H1 (cell line): Measurements from ENCODE around the gene ORMDL3. TPM values are rescaled to one million over a fixed set of nuclear protein-coding genes. Genes with fewer than 3 reads are reported as not detected.

Source experiments
- CEBPB ChIP-seq: IDR thresholded peaks from 2 replicates; pipeline ENCODE4 v1.6.1; 2012; ENCODE audit warnings: low read depth, low read length
- KDM1A ChIP-seq: fragments of 200-600, 300-600 bp; sonication (generic); IDR thresholded peaks from 2 replicates; pipeline ENCODE4 v1.7.1; 2016; ENCODE audit warnings: mild to moderate bottlenecking, low read length, borderline replicate concordance
- USF2 ChIP-seq: IDR thresholded peaks from 2 replicates; pipeline ENCODE4 v1.6.1; 2011; ENCODE audit warnings: low read length, improper control_type of control experiment
- polyA plus RNA-seq, 7 experiments: library from polyadenylated mRNA; depleted of rRNA in 3 of 7; stranded (reverse) in 5 of 7; unstranded in 2 of 7; fragments of >200 nt in 5 of 7; fragments of 200-250 nt in 2 of 7; gene quantifications; 1 replicate in 5 of 7; 2 replicates in 1 of 7; 4 replicates in 1 of 7; pipeline versions ENCODE4 v1.2.1 to v1.2.3, GENCODE V29; 2011 to 2013; ENCODE audit warnings: missing spikeins in 2 of 7, mixed read lengths in 2 of 7
- total RNA-seq: library from RNA; stranded (reverse); fragmentation: NEBNext Ultra II Directional; extraction: Animal tissue kit (Norgen Biotek cat#: 25700); gene quantifications from 2 replicates; pipeline ENCODE4 v1.2.1, GENCODE V29; 2021

The ORMDL3 gene
- total and polyA plus RNA-seq, 2 of the 8 experiments (the other 6 are each of a cell fraction or from before 2014, with no cell fraction given): 50.4 to 108 TPM

GRCh38 chr17:39969375-39969774 is 42.0 kb upstream of the ORMDL3 start (continued):
- no peak for TF ChIP-seq KDM1A
- no peak for TF ChIP-seq CEBPB
- no peak for TF ChIP-seq USF2
